HS-27A (cell line): ENCODE measurements around the gene BOK.
"Not testable (repeated sequence)": the region's sequence is repeated elsewhere in the genome, so short reads cannot be mapped to it uniquely, and the experiment has no call there.

Experiments used
- DNase-seq: peaks from one replicate; pipeline ENCODE4 v3.0.0-alpha.2; 2012; ENCODE audit warnings: low read depth, missing footprints

The BOK gene

GRCh38 chr2:241556746-241557145 is 1.8 kb upstream of the BOK start:
- DNase-seq = no peak

GRCh38 chr2:241559323-241560161 is 997 bp downstream of the BOK start:
- DNase-seq = no peak

GRCh38 chr2:241560162-241560882 is 1.8 kb downstream of the BOK start:
- no peak for DNase-seq

GRCh38 chr2:241560883-241561474 is 2.4 kb downstream of the BOK start:
- DNase-seq = no peak

GRCh38 chr2:241561832-241562231 is 3.3 kb downstream of the BOK start:
- no peak for DNase-seq

GRCh38 chr2:241562269-241562891 is 3.8 kb downstream of the BOK start:
- DNase-seq = no peak

GRCh38 chr2:241563031-241563507 is 4.5 kb downstream of the BOK start:
- no peak for DNase-seq

- no peak for DNase-seq
These were observed 5.0 kb downstream of the BOK start for GRCh38 chr2:241563571-241563980.

GRCh38 chr2:241563981-241564595 is 5.5 kb downstream of the BOK start:
- no peak for DNase-seq

- no peak for DNase-seq
These were observed 6.3 kb downstream of the BOK start for GRCh38 chr2:241564596-241565410.

- DNase-seq = no peak
These were observed 6.9 kb downstream of the BOK start for GRCh38 chr2:241565411-241565810.

GRCh38 chr2:241566021-241566420 is 7.5 kb downstream of the BOK start:
- DNase-seq = not testable (repeated sequence)

- no peak for DNase-seq
These were observed 7.9 kb downstream of the BOK start for GRCh38 chr2:241566468-241566867.

- DNase-seq = not testable (repeated sequence)
These were observed 8.7 kb downstream of the BOK start for GRCh38 chr2:241567266-241567665.

GRCh38 chr2:241567776-241568175 is 9.2 kb downstream of the BOK start:
- DNase-seq = no peak

GRCh38 chr2:241568726-241569125 is 10.2 kb downstream of the BOK start:
- no peak for DNase-seq

GRCh38 chr2:241569831-241570281 is 11.3 kb downstream of the BOK start:
- DNase-seq = no peak

- no peak for DNase-seq
These were observed 12.5 kb downstream of the BOK start for GRCh38 chr2:241570961-241571581.

- no peak for DNase-seq
These were observed 13.5 kb downstream of the BOK start for GRCh38 chr2:241571821-241572620.
